ENCODE data around the gene KLK4.

KLK4 gene

GRCh38 chr19:50932690-50933083 is 21.5 kb upstream of the KLK4 start:
- Histone ChIP-seq H2AFZ (ENCODE audit: low read length, unreplicated experiment) (no peak overlapping the region), H3K4me1 (ENCODE audit: control insufficient read depth, insufficient read depth, low read length, unreplicated experiment) (peaks cover 5% of the 10 kb centered on the region), H3K36me3 (ENCODE audit: insufficient read depth, low read length) (no peaks in the 10 kb centered on the region), H3K27me3 (ENCODE audit: insufficient read depth, low read length) (peaks cover 2% of the 10 kb centered on the region; the same call in 1 of the 2 replicates), H3K4me3 (ENCODE audit: low read depth, low read length) (no peak overlapping the region), H3K79me2 (ENCODE audit: control insufficient read depth, insufficient read depth, low read length, unreplicated experiment) (no peaks in the 10 kb centered on the region), H3K27ac (ENCODE audit: low read depth, low read length) (no peak overlapping the region)

DNA sequence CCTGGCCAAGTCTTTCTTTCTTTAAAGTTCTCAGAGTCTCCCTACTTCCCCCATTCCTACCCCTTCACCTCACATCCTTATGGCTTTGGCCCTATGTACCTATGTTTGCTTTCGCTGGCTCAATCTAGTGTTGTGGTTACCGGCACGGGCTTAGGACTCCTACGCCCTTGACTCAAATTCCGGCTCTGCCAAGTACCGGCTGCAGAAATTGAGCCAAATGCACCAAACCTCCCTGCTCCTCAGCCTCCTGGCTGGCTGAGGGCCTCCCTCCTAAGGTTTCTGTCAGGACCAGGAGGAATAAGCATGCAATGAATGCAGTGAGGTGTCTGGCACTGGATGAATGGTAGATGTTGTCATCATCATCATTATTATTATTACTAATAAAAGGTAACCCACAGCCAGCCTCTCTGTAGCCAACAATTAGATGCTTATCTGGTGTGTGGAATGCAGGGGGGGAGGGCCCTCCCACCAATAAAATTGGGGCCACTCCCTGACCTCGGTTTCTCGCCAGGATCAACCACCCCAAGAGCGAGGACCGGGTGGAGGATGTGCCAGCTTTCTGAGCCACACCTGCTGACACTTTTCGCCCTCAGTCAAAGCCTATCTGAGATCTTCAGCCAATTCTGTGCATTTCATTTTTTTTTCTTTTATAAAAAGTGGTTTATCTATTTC is 21.0 kb upstream of the KLK4 start:
- peaks cover 5% of the 10 kb centered on the region for H3K4me1 ChIP-seq (ENCODE audit: control insufficient read depth, insufficient read depth, low read length, unreplicated experiment)
- H3K79me2 ChIP-seq (ENCODE audit: control insufficient read depth, insufficient read depth, low read length, unreplicated experiment) = no peaks in the 10 kb centered on the region
- no peak overlapping the region for H3K27ac ChIP-seq (ENCODE audit: low read depth, low read length)
- no peak overlapping the region for H2AFZ ChIP-seq (ENCODE audit: low read length, unreplicated experiment)
- no peak overlapping the region for H3K4me3 ChIP-seq (ENCODE audit: low read depth, low read length)
- no peaks in the 10 kb centered on the region for H3K36me3 ChIP-seq (ENCODE audit: insufficient read depth, low read length)
- H3K27me3 ChIP-seq (ENCODE audit: insufficient read depth, low read length) = peaks cover 7% of the 10 kb centered on the region; the same call in 1 of the 2 replicates

DNA sequence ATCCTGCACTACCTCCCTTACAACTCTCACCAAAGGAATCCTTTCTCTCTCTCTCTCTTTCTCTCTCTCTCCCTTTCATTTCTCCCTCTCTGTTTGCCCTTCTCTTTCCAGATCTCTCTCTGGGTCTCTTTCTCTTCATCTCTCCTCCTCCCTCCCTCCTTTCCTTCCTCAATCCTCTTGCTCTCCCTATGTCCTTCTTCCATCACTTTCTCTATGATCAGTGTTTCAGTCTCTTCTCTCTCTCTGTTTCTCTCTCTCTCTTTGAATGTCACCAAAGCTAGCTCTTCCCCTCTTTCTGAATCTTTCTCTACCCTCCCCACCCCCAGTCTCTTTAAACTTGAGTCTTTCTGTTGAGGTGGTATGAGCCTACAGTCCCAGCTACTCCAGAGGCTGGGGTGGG is 19.8 kb upstream of the KLK4 start:
- Histone ChIP-seq H3K4me1 (ENCODE audit: control insufficient read depth, insufficient read depth, low read length, unreplicated experiment) (peaks cover 5% of the 10 kb centered on the region), H2AFZ (ENCODE audit: low read length, unreplicated experiment) (no peak overlapping the region), H3K79me2 (ENCODE audit: control insufficient read depth, insufficient read depth, low read length, unreplicated experiment) (no peaks in the 10 kb centered on the region), H3K4me3 (ENCODE audit: low read depth, low read length) (no peak overlapping the region), H3K27ac (ENCODE audit: low read depth, low read length) (no peak overlapping the region), H3K36me3 (ENCODE audit: insufficient read depth, low read length) (no peaks in the 10 kb centered on the region), H3K27me3 (ENCODE audit: insufficient read depth, low read length) (peaks cover 7% of the 10 kb centered on the region; the same call in 1 of the 2 replicates)

- H3K4me3 ChIP-seq (ENCODE audit: low read depth, low read length) = no peak overlapping the region
- no peaks in the 10 kb centered on the region for H3K79me2 ChIP-seq (ENCODE audit: control insufficient read depth, insufficient read depth, low read length, unreplicated experiment)
- H2AFZ ChIP-seq (ENCODE audit: low read length, unreplicated experiment) = no peak overlapping the region
- peaks cover 12% of the 10 kb centered on the region; the same call in 1 of the 2 replicates for H3K27me3 ChIP-seq (ENCODE audit: insufficient read depth, low read length)
- peaks cover 5% of the 10 kb centered on the region for H3K4me1 ChIP-seq (ENCODE audit: control insufficient read depth, insufficient read depth, low read length, unreplicated experiment)
- H3K27ac ChIP-seq (ENCODE audit: low read depth, low read length) = no peak overlapping the region
- no peaks in the 10 kb centered on the region for H3K36me3 ChIP-seq (ENCODE audit: insufficient read depth, low read length)
Measured at GRCh38 chr19:50928831-50929230, 17.6 kb upstream of the KLK4 start.

DNA sequence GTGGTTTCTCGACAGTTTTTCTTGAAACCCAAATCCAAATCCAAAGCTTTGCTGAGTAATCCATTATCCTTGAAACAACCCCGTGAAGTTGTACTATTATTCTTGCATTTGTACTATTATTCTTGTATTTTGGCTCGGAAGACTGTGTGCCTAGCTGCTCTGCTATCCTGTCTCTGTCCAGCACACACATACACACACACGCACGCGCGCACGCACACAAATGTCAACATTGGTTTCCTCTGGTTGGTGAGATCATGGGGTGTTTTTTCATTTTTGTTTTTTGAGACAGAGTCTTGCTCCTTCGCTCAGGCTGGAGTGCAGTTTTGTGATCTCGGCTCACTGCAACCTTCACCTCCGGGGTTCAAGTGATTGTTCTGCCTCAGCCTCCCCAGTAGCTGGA is 14.9 kb upstream of the KLK4 start:
- no peak overlapping the region for H2AFZ ChIP-seq (ENCODE audit: low read length, unreplicated experiment)
- no peaks in the 10 kb centered on the region for H3K36me3 ChIP-seq (ENCODE audit: insufficient read depth, low read length)
- no peaks in the 10 kb centered on the region for H3K79me2 ChIP-seq (ENCODE audit: control insufficient read depth, insufficient read depth, low read length, unreplicated experiment)
- no peaks in the 10 kb centered on the region for H3K4me1 ChIP-seq (ENCODE audit: control insufficient read depth, insufficient read depth, low read length, unreplicated experiment)
- H3K4me3 ChIP-seq (ENCODE audit: low read depth, low read length) = no peak overlapping the region
- peaks cover 20% of the 10 kb centered on the region for H3K27me3 ChIP-seq (ENCODE audit: insufficient read depth, low read length)
- no peak overlapping the region for H3K27ac ChIP-seq (ENCODE audit: low read depth, low read length)

DNA sequence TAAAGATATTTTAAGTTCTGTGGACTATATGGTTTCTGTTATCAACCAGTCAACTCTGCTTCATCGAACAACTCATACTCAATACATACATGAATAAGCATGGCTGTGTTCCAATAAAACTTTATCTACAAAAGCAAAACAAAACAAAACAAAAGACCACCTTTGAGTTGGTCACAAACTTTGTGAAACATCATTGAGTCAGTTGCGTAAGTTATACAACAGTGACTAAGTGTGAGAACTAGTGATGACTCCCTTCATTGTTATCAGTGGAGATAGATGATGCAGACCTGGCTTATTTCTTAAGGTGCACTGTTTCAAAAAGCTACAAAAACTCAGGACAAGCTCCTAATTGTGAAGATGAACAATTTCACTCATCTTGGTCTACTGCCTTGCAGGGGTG is 14.5 kb upstream of the KLK4 start:
- no peaks in the 10 kb centered on the region for H3K79me2 ChIP-seq (ENCODE audit: control insufficient read depth, insufficient read depth, low read length, unreplicated experiment)
- H3K36me3 ChIP-seq (ENCODE audit: insufficient read depth, low read length) = no peaks in the 10 kb centered on the region
- no peak overlapping the region for H3K4me3 ChIP-seq (ENCODE audit: low read depth, low read length)
- no peak overlapping the region for H2AFZ ChIP-seq (ENCODE audit: low read length, unreplicated experiment)
- no peaks in the 10 kb centered on the region for H3K4me1 ChIP-seq (ENCODE audit: control insufficient read depth, insufficient read depth, low read length, unreplicated experiment)
- peaks cover 21% of the 10 kb centered on the region for H3K27me3 ChIP-seq (ENCODE audit: insufficient read depth, low read length)
- no peak overlapping the region for H3K27ac ChIP-seq (ENCODE audit: low read depth, low read length)

DNA sequence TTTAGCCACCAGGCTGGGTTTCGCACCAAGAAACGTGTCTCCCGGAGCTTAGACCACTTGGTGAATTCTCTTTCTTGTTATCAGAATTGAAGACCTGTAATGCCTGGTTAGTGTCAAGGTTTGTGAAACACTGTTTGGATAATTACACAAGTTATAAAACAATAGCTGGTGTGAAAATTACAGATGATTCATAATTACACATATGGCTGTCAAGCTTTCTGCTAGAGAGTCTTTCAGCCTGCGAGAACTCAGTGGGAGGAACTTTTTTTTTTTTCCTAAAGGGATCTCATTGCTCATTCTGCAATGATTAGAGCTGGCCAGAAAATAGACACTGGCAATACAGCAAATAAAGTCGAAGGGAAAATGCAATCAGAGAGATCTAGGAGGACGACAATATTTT is 13.4 kb upstream of the KLK4 start:
- no peaks in the 10 kb centered on the region for H3K4me1 ChIP-seq (ENCODE audit: control insufficient read depth, insufficient read depth, low read length, unreplicated experiment)
- H3K36me3 ChIP-seq (ENCODE audit: insufficient read depth, low read length) = no peaks in the 10 kb centered on the region
- H3K79me2 ChIP-seq (ENCODE audit: control insufficient read depth, insufficient read depth, low read length, unreplicated experiment) = no peaks in the 10 kb centered on the region
- no peak overlapping the region for H3K4me3 ChIP-seq (ENCODE audit: low read depth, low read length)
- H3K27ac ChIP-seq (ENCODE audit: low read depth, low read length) = no peak overlapping the region
- peaks cover 31% of the 10 kb centered on the region for H3K27me3 ChIP-seq (ENCODE audit: insufficient read depth, low read length)
- H2AFZ ChIP-seq (ENCODE audit: low read length, unreplicated experiment) = no peak overlapping the region

DNA sequence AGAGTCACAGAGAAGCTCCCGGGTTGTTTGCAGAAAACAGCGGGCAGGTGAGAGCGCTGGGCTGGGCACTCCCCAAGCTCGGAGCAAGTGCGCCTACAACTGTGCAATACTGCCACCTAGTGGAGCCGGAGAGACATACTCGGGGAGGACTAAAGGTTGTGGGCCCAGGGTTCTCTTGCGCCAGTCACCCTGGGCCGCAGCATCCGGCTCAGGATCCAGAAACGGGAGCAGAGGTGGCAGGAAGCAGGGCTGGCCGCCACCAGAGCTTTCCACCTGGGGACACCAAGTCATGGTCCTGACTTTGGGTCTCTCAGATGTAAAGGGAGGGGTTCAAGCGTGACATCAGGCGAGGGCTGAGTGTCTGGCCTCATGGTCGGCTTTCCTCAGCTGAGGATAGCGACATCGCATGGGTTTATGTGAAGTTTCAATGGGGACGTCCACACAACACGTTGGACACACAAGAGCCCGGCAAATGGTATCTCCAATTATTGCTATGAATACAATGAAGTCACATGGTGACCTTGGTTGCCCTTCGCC is 11.2 kb upstream of the KLK4 start:
- no peaks in the 10 kb centered on the region for H3K79me2 ChIP-seq (ENCODE audit: control insufficient read depth, insufficient read depth, low read length, unreplicated experiment)
- H3K27ac ChIP-seq (ENCODE audit: low read depth, low read length) = no peak overlapping the region
- no peaks in the 10 kb centered on the region for H3K4me1 ChIP-seq (ENCODE audit: control insufficient read depth, insufficient read depth, low read length, unreplicated experiment)
- H3K4me3 ChIP-seq (ENCODE audit: low read depth, low read length) = no peak overlapping the region
- peaks cover 33% of the 10 kb centered on the region for H3K27me3 ChIP-seq (ENCODE audit: insufficient read depth, low read length)
- no peaks in the 10 kb centered on the region for H3K36me3 ChIP-seq (ENCODE audit: insufficient read depth, low read length)
- H2AFZ ChIP-seq (ENCODE audit: low read length, unreplicated experiment) = no peak overlapping the region

GRCh38 chr19:50921426-50922316 is 10.5 kb upstream of the KLK4 start:
- H3K4me3 ChIP-seq (ENCODE audit: low read depth, low read length) = no peak overlapping the region
- H3K4me1 ChIP-seq (ENCODE audit: control insufficient read depth, insufficient read depth, low read length, unreplicated experiment) = no peaks in the 10 kb centered on the region
- no peaks in the 10 kb centered on the region for H3K36me3 ChIP-seq (ENCODE audit: insufficient read depth, low read length)
- H3K27me3 ChIP-seq (ENCODE audit: insufficient read depth, low read length) = peaks cover 35% of the 10 kb centered on the region
- H2AFZ ChIP-seq (ENCODE audit: low read length, unreplicated experiment) = no peak overlapping the region
- H3K27ac ChIP-seq (ENCODE audit: low read depth, low read length) = no peak overlapping the region
- H3K79me2 ChIP-seq (ENCODE audit: control insufficient read depth, insufficient read depth, low read length, unreplicated experiment) = no peaks in the 10 kb centered on the region

GRCh38 chr19:50916069-50916468 is 4.9 kb upstream of the KLK4 start:
- Histone ChIP-seq H3K27ac (ENCODE audit: low read depth, low read length) (no peak overlapping the region), H2AFZ (ENCODE audit: low read length, unreplicated experiment) (no peak overlapping the region), H3K36me3 (ENCODE audit: insufficient read depth, low read length) (no peaks in the 10 kb centered on the region), H3K79me2 (ENCODE audit: control insufficient read depth, insufficient read depth, low read length, unreplicated experiment) (no peaks in the 10 kb centered on the region), H3K27me3 (ENCODE audit: insufficient read depth, low read length) (peaks cover 65% of the 10 kb centered on the region), H3K4me1 (ENCODE audit: control insufficient read depth, insufficient read depth, low read length, unreplicated experiment) (no peaks in the 10 kb centered on the region), H3K4me3 (ENCODE audit: low read depth, low read length) (no peak overlapping the region)
